Gastrocnemius medialis (tissue), 4 donors: ENCODE measurements around the gene LNX2.

ENCODE experiments used
- CTCF ChIP-seq, 5 experiments: fragments of 450-650 bp in 3 of 5; fragments of 200-600 bp in 2 of 5; sonication (generic) in 2 of 5; IDR thresholded peaks in 4 of 5; conservative IDR thresholded peaks in 1 of 5; 1 replicate in 4 of 5; 2 replicates in 1 of 5; pipeline ENCODE4 v1.5.1; 2016 to 2019; ENCODE audit warnings: antibody characterized with exemption in 5 of 5, mild to moderate bottlenecking in 3 of 5, moderate library complexity in 3 of 5
- POLR2A ChIP-seq, 2 donors: fragments of 450-650 bp; IDR thresholded peaks; one replicate each; pipeline ENCODE4 v1.6.1; 2017; ENCODE audit warnings: antibody characterized with exemption in 2 of 2, mild to moderate bottlenecking in 2 of 2, moderate library complexity in 2 of 2

- TF ChIP-seq CTCF (IDR thresholded peaks at IDR 0.05 in 4 of 5, conservative IDR thresholded peaks at IDR 0.05 in 1 of 5) (no peak), POLR2A (IDR thresholded peaks at IDR 0.05) (no peak)
Measured at GRCh38 chr13:27505792-27506191, 114.5 kb downstream of the LNX2 start.
